CD14-positive monocyte (primary cell): ENCODE data around the gene PAFAH1B2. TPM values are rescaled to one million over a fixed set of nuclear protein-coding genes. Genes with fewer than 3 reads are reported as not detected.

Source experiments
- DNase-seq, 3 donors: peaks; one replicate each; pipeline ENCODE4 v3.0.0-alpha.2; 2011 to 2022
- H2AFZ ChIP-seq: 2 replicates; pipeline ENCODE4 v1.6.0; 2012; ENCODE audit warnings: mild to moderate bottlenecking, low read depth, low read length, inconsistent platforms; ENCODE audit not compliant: insufficient read depth, poor library complexity, severe bottlenecking
- H3K27ac ChIP-seq, 2 donors: 1 replicate in 1 of 2; 2 replicates in 1 of 2; pipeline ENCODE4 v1.5.1; 2012 to 2013; ENCODE audit warnings: low read length in 2 of 2, control low read depth in 1 of 2, inconsistent platforms in 1 of 2, low read depth in 1 of 2, mild to moderate bottlenecking in 1 of 2
- H3K27me3 ChIP-seq, 2 donors: one replicate each; pipeline versions ENCODE4 v1.6.0 to v1.6.1; 2011 to 2013; ENCODE audit warnings: low read length in 2 of 2; ENCODE audit not compliant: control insufficient read depth in 2 of 2, insufficient read depth in 2 of 2
- H3K36me3 ChIP-seq, 2 donors: replicated peaks in 1 of 2; 1 replicate in 1 of 2; 2 replicates in 1 of 2; pipeline versions ENCODE4 v1.5.1 to v1.6.1; 2012 to 2013; ENCODE audit warnings: low read length in 2 of 2, control low read depth in 1 of 2, inconsistent platforms in 1 of 2, mild to moderate bottlenecking in 1 of 2; ENCODE audit not compliant: insufficient read depth in 2 of 2, control insufficient read depth in 1 of 2
- H3K4me1 ChIP-seq, 2 donors: 1 replicate in 1 of 2; 2 replicates in 1 of 2; pipeline versions ENCODE4 v1.5.1 to v1.6.1; 2012 to 2013; ENCODE audit warnings: low read length in 2 of 2, control low read depth in 1 of 2, inconsistent platforms in 1 of 2, mild to moderate bottlenecking in 1 of 2, moderate library complexity in 1 of 2; ENCODE audit not compliant: insufficient read depth in 2 of 2, control insufficient read depth in 1 of 2
- H3K4me2 ChIP-seq: replicated peaks from 2 replicates; pipeline ENCODE3; 2012; ENCODE audit warnings: low read length, moderate library complexity, mild to moderate bottlenecking; ENCODE audit not compliant: poor library complexity, severe bottlenecking; ENCODE audit errors: extremely low read depth
- H3K4me3 ChIP-seq, 3 experiments: fragments of 200-600 bp in 1 of 3; sonication (generic) in 1 of 3; replicated peaks in 1 of 3; 1 replicate in 2 of 3; 2 replicates in 1 of 3; pipeline ENCODE4 v1.5.1; 2011 to 2013; ENCODE audit warnings: low read length in 3 of 3, mild to moderate bottlenecking in 3 of 3, control low read depth in 2 of 3, low read depth in 2 of 3, inconsistent platforms in 1 of 3, moderate library complexity in 1 of 3
- H3K79me2 ChIP-seq: 2 replicates; pipeline ENCODE4 v1.6.0; 2012; ENCODE audit warnings: mild to moderate bottlenecking, control low read depth, inconsistent platforms, low read length, moderate library complexity; ENCODE audit not compliant: insufficient read depth
- H3K9ac ChIP-seq: 2 replicates; pipeline ENCODE4 v1.6.0; 2017; ENCODE audit warnings: low read length, mild to moderate bottlenecking; ENCODE audit not compliant: insufficient read depth, poor library complexity, severe bottlenecking
- H3K9me3 ChIP-seq, 2 donors: replicated peaks in 1 of 2; 1 replicate in 1 of 2; 2 replicates in 1 of 2; pipeline versions ENCODE4 v1.5.1 to v1.6.1; 2012 to 2013; ENCODE audit warnings: low read length in 2 of 2, control low read depth in 1 of 2; ENCODE audit not compliant: control insufficient read depth in 1 of 2, insufficient read depth in 1 of 2
- H4K20me1 ChIP-seq: 2 replicates; pipeline ENCODE4 v1.6.0; 2012; ENCODE audit warnings: mild to moderate bottlenecking, low read length, control low read depth, moderate library complexity; ENCODE audit not compliant: insufficient read depth
- H3K27ac Mint-ChIP-seq, 7 donors: one replicate each; pipeline ENCODE4 v1.8.0; 2020; ENCODE audit warnings: mild to moderate bottlenecking in 7 of 7, mixed read lengths in 7 of 7, moderate library complexity in 6 of 7, inconsistent platforms in 2 of 7
- H3K27me3 Mint-ChIP-seq, 3 donors: one replicate each; pipeline ENCODE4 v1.8.0; 2021 to 2022; ENCODE audit warnings: low read depth in 3 of 3, mild to moderate bottlenecking in 3 of 3, mixed read lengths in 3 of 3, moderate library complexity in 3 of 3, inconsistent platforms in 1 of 3
- H3K36me3 Mint-ChIP-seq, 2 donors: one replicate each; pipeline ENCODE4 v1.8.0; 2020; ENCODE audit warnings: mixed read lengths in 2 of 2, inconsistent platforms in 1 of 2, mild to moderate bottlenecking in 1 of 2
- H3K4me1 Mint-ChIP-seq: one replicate; pipeline ENCODE4 v1.8.0; 2020; ENCODE audit warnings: mild to moderate bottlenecking, mixed read lengths
- H3K4me3 Mint-ChIP-seq, 2 donors: one replicate each; pipeline ENCODE4 v1.8.0; 2020; ENCODE audit warnings: mild to moderate bottlenecking in 2 of 2, mixed read lengths in 2 of 2, moderate library complexity in 1 of 2
- H3K9me3 Mint-ChIP-seq, 7 donors: one replicate each; pipeline ENCODE4 v1.8.0; 2020 to 2022; ENCODE audit warnings: mixed read lengths in 7 of 7, mild to moderate bottlenecking in 6 of 7, moderate library complexity in 6 of 7, inconsistent platforms in 2 of 7
- WGBS: methylation state at CpG from one replicate; pipeline ENCODE4 v1.1.5; 2013; ENCODE audit warnings: missing lambda C conversion rate; ENCODE audit not compliant: insufficient coverage; 5-methylcytosine and 5-hydroxymethylcytosine counted together
- intact Hi-C, 2 donors: fragments of 100-400 bp; cut with micrococcal nuclease; formaldehyde crosslinking; loops; one replicate each; pipeline versions ENCODE4 v1.15.0 to v1.15.1; 2023
- polyA plus RNA-seq, 3 donors: library from polyadenylated mRNA; depleted of rRNA in 1 of 3; unstranded in 2 of 3; stranded (reverse) in 1 of 3; fragments of 300-500 nt in 2 of 3; fragments of >200 nt in 1 of 3; fragmentation: Illumina TruSeq in 2 of 3; gene quantifications; 1 replicate in 2 of 3; 2 replicates in 1 of 3; pipeline ENCODE4 v1.2.3, GENCODE V29; 2012 to 2021
- TF ChIP-seq, protein P1 (sequence below): fragments of 200-600 bp; IDR thresholded peaks from one replicate; pipeline ENCODE4 v1.8.0; 2022; ENCODE audit warnings: antibody characterized with exemption, mild to moderate bottlenecking

Gene PAFAH1B2
- polyA plus RNA-seq, 3 donors, result 16.9 to 25.1 (median 23.7) TPM

DNA sequence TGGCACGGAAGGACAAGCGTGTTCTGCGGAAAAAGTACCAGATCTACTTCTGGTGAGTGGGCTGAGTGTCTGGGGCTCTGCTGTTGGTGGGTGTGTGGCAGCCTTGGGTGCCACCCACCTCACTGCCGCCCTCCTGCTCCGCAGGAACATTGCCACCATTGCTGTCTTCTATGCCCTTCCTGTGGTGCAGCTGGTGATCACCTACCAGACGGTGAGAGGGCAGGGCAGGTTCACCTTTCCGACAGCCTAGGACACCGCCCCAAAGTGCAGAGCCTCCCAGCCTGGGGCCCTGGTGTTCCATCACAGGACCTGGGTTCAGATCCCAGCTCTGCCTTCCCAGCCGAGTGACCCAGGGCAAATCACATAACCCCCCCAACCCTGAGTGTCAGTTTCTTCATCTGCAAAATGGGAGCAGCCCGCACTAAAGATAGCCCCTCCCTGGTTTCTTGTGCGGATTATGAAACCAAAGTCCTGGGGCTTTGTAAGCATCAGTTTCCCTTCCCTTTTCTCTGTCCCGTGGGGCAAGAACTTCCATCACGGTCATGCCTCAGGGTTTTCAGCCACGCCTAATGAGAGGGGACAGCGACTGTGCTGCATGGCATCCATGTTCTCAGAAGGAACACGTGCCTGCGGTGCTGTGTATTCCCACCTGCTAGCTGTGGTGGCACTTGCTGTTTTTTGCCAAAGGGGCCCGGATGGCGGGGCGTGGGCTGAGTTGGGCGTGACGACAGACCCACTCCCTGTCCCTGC lies 45.3 kb downstream of the PAFAH1B2 start:
- Mint-ChIP-seq H3K27ac (peak overlapping the region; percentile 86 to 97 (median 93)), H3K36me3 (peaks cover 67 to 91% of the 10 kb centered on the region in 2 donors), H3K4me1 (peaks cover 61% of the 10 kb centered on the region), H3K4me3 (peak overlapping the region in 1 of 2 donors; percentile 48), H3K9me3 (no peaks in the 10 kb centered on the region), H3K27me3 (peaks cover 0 to 2% (median 1%) of the 10 kb centered on the region in 3 donors)
- Histone ChIP-seq H3K79me2 (peaks cover 18% of the 10 kb centered on the region), H3K4me1 (peaks cover 62 to 67% of the 10 kb centered on the region in 2 donors), H3K27ac (peak overlapping the region; percentile 85 to 90), H2AFZ (peak overlapping the region; percentile 66), H3K27me3 (no peaks in the 10 kb centered on the region), H3K36me3 (peaks cover 56 to 57% of the 10 kb centered on the region in 2 donors), H3K4me3 (peak overlapping the region in 1 of 3 experiments; percentile 69), H3K9me3 (no peaks in the 10 kb centered on the region), H3K9ac (peak overlapping the region; percentile 55), H4K20me1 (no peaks in the 10 kb centered on the region), H3K4me2 (peak overlapping the region; percentile 69)
- 42% methylated on average over 13 of the region's 22 CpGs for WGBS
- TF ChIP-seq, protein P1, sequence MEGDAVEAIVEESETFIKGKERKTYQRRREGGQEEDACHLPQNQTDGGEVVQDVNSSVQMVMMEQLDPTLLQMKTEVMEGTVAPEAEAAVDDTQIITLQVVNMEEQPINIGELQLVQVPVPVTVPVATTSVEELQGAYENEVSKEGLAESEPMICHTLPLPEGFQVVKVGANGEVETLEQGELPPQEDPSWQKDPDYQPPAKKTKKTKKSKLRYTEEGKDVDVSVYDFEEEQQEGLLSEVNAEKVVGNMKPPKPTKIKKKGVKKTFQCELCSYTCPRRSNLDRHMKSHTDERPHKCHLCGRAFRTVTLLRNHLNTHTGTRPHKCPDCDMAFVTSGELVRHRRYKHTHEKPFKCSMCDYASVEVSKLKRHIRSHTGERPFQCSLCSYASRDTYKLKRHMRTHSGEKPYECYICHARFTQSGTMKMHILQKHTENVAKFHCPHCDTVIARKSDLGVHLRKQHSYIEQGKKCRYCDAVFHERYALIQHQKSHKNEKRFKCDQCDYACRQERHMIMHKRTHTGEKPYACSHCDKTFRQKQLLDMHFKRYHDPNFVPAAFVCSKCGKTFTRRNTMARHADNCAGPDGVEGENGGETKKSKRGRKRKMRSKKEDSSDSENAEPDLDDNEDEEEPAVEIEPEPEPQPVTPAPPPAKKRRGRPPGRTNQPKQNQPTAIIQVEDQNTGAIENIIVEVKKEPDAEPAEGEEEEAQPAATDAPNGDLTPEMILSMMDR, result no peak
- intact Hi-C loops, result no loop called here
- DNase-seq, result peak; percentile 91 to 95 (median 91)

DNA sequence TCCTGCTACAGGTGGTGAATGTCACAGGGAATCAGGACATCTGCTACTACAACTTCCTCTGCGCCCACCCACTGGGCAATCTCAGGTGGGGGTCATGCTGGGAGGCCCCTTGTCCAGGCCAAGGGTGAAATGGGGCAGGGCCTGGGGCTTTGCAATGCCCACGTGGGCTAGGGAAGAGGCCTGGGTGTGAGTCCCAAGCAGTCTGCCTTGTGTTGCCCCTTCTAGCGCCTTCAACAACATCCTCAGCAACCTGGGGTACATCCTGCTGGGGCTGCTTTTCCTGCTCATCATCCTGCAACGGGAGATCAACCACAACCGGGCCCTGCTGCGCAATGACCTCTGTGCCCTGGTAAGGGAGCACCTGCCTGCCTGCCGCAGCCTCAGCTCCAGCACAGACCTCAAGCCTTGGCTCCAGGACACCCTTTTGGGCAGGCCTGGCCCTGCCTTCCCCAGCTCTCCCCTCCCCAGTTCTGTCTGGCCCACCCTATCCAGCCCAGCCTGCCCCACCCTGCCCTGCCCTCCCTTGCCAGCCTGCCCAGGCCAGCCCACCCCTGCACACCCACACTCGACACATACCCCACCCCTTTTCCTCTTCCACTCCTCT lies 46.0 kb downstream of the PAFAH1B2 start:
- DNase-seq, result no peak
- H3K27ac ChIP-seq, result peak overlapping the region; percentile 85 to 90
- H3K27ac Mint-ChIP-seq, result peak overlapping the region; percentile 86 to 97 (median 93)
- H3K9ac ChIP-seq, result peak overlapping the region; percentile 55
- H2AFZ ChIP-seq, result peak overlapping the region; percentile 66
- 39% methylated on average over 6 of the region's 8 CpGs for WGBS
- peak overlapping the region; percentile 69 for H3K4me2 ChIP-seq
- H3K27me3 ChIP-seq, result no peaks in the 10 kb centered on the region
- H3K9me3 Mint-ChIP-seq, result no peaks in the 10 kb centered on the region
- no peaks in the 10 kb centered on the region for H3K9me3 ChIP-seq
- H3K4me3 Mint-ChIP-seq, result no peak overlapping the region
- H3K79me2 ChIP-seq, result peaks cover 18% of the 10 kb centered on the region
- TF ChIP-seq, protein P1, result no peak
- no peaks in the 10 kb centered on the region for H4K20me1 ChIP-seq
- peaks cover 64% of the 10 kb centered on the region for H3K4me1 Mint-ChIP-seq
- H3K36me3 Mint-ChIP-seq, result peaks cover 70 to 92% of the 10 kb centered on the region in 2 donors
- peaks cover 56 to 57% of the 10 kb centered on the region in 2 donors for H3K36me3 ChIP-seq
- intact Hi-C loops, result no loop called here
- H3K27me3 Mint-ChIP-seq, result peaks cover 0 to 2% (median 1%) of the 10 kb centered on the region in 3 donors
- peak overlapping the region in 1 of 3 experiments; percentile 69 for H3K4me3 ChIP-seq
- peaks cover 65 to 67% of the 10 kb centered on the region in 2 donors for H3K4me1 ChIP-seq
